Stimulated activated naive CD8-positive, alpha-beta T cell treated with anti-CD3 and anti-CD28 coated beads, Interleukin-15, Interleukin-2, amounts not matched to agents 100 ng/mL and 50 ng/mL, for 24 hours (primary cell): ENCODE data around the gene ANKZF1.
"Not testable (repeated sequence)": the region's sequence is repeated elsewhere in the genome, so short reads cannot be mapped to it uniquely, and the experiment has no call there.

Source experiments
- H3K27ac Mint-ChIP-seq: one replicate; pipeline ENCODE4 v1.8.0; 2021; ENCODE audit warnings: mild to moderate bottlenecking, mixed read lengths
- H3K27me3 Mint-ChIP-seq: one replicate; pipeline ENCODE4 v1.8.0; 2021; ENCODE audit warnings: mixed read lengths
- H3K36me3 Mint-ChIP-seq: one replicate; pipeline ENCODE4 v1.8.0; 2021; ENCODE audit warnings: low read depth, mixed read lengths
- H3K4me1 Mint-ChIP-seq: one replicate; pipeline ENCODE4 v1.8.0; 2021; ENCODE audit warnings: low read depth, mixed read lengths
- H3K4me3 Mint-ChIP-seq: one replicate; pipeline ENCODE4 v1.8.0; 2021; ENCODE audit warnings: mild to moderate bottlenecking, mixed read lengths
- H3K9me3 Mint-ChIP-seq: one replicate; pipeline ENCODE4 v1.8.0; 2021; ENCODE audit warnings: mixed read lengths

The ANKZF1 gene, protein sequence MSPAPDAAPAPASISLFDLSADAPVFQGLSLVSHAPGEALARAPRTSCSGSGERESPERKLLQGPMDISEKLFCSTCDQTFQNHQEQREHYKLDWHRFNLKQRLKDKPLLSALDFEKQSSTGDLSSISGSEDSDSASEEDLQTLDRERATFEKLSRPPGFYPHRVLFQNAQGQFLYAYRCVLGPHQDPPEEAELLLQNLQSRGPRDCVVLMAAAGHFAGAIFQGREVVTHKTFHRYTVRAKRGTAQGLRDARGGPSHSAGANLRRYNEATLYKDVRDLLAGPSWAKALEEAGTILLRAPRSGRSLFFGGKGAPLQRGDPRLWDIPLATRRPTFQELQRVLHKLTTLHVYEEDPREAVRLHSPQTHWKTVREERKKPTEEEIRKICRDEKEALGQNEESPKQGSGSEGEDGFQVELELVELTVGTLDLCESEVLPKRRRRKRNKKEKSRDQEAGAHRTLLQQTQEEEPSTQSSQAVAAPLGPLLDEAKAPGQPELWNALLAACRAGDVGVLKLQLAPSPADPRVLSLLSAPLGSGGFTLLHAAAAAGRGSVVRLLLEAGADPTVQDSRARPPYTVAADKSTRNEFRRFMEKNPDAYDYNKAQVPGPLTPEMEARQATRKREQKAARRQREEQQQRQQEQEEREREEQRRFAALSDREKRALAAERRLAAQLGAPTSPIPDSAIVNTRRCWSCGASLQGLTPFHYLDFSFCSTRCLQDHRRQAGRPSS

DNA sequence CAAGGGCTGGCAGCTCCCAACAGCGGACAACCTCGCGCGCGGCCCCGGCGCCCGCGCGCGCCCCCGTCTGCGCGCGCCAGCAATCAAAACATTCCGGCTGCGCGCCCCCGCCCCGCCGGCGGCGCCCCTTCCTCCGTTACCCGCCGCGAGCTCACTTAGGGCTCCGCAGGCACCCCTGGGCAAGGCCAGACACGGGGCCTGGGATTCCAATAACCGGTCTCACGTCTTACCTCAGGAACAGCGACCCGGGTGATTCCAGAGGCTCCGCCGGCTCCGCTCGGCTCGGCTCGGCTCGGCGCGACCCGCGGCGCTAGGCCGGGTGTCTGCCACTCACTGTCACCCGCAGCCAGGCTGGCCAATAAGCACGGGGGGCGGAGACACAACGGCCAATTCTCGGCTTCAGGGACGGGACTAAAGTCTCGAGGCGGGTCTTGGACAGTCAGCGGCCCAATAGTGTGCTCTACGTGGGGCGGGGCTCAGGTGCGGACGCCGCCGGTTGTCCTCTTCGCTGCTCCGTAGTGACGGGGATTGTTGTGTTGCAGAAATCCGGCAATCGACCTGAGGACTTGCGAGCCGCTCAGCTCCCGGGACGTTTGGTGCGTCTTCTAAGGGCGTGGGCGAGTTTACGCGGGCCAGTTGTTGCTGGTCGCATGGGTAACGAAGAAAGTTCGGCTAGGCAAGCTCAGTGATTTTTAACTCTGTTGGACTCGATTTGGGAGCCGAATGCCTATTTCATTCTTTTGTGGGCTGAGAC is at the start of gene ANKZF1, which contains the start of gene ATG9A:
ANKZF1 (plus strand) TSS at position 502 of the 754 bp plus-strand sequence. CDS start 452 bp downstream, outside the sequence.
ATG9A (minus strand) TSS at position 332 of the 754 bp plus-strand sequence. CDS start 1,612 bp downstream, outside the sequence.
- Mint-ChIP-seq H3K36me3 (peaks cover 61% of the 10 kb centered on the region), H3K4me1 (peaks cover 58% of the 10 kb centered on the region), H3K27me3 (no peaks in the 10 kb centered on the region), H3K4me3 (peak within 1 kb of the TSS; percentile 100), H3K27ac (peak within 1 kb of the TSS; percentile 100), H3K9me3 (no peaks in the 10 kb centered on the region)

DNA sequence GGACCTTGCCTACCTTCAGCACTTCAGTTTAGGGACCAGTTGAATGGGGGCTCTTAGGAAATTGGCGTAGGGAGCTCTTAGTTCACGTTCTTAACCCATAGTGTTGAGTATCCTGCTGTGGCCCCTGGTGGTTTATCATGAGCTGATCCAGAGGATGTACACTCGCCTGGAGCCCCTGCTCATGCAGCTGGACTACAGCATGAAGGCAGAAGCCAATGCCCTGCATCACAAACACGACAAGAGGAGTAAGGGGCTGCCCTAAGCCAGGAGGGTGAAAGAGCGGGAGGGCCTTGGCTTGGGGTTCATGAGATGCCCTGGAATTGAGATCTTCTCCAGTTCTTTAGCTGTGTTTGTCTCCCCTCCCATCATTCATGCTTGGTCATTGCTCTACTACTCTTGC is 48.6 kb upstream of the ANKZF1 start:
- peaks cover 47% of the 10 kb centered on the region for H3K4me1 Mint-ChIP-seq
- H3K4me3 Mint-ChIP-seq = no peak overlapping the region
- H3K36me3 Mint-ChIP-seq = peaks cover 45% of the 10 kb centered on the region
- H3K9me3 Mint-ChIP-seq = no peaks in the 10 kb centered on the region
- H3K27ac Mint-ChIP-seq = no peak overlapping the region
- H3K27me3 Mint-ChIP-seq = no peaks in the 10 kb centered on the region

DNA sequence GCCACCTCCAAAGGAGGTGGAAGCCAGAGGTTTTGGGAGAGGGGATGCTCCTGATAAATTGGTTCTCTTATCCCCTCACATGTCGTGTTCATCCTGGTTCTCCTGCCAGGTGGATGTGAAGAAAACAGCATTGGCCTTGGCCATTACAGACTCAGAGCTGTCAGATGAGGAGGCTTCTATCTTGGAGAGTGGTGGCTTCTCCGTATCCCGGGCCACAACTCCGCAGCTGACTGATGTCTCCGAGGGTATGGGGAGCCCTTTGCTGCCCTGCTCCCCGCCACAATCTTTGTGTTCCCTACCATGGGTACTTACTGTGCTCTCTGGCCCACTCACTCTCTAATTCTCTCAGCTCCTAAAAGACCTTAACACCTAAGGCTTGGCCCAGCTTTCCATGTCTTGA is 48.1 kb upstream of the ANKZF1 start:
- H3K36me3 Mint-ChIP-seq = peaks cover 49% of the 10 kb centered on the region
- no peaks in the 10 kb centered on the region for H3K9me3 Mint-ChIP-seq
- peaks cover 50% of the 10 kb centered on the region for H3K4me1 Mint-ChIP-seq
- no peak overlapping the region for H3K4me3 Mint-ChIP-seq
- H3K27me3 Mint-ChIP-seq = no peaks in the 10 kb centered on the region
- peak overlapping the region; percentile 51 for H3K27ac Mint-ChIP-seq

DNA sequence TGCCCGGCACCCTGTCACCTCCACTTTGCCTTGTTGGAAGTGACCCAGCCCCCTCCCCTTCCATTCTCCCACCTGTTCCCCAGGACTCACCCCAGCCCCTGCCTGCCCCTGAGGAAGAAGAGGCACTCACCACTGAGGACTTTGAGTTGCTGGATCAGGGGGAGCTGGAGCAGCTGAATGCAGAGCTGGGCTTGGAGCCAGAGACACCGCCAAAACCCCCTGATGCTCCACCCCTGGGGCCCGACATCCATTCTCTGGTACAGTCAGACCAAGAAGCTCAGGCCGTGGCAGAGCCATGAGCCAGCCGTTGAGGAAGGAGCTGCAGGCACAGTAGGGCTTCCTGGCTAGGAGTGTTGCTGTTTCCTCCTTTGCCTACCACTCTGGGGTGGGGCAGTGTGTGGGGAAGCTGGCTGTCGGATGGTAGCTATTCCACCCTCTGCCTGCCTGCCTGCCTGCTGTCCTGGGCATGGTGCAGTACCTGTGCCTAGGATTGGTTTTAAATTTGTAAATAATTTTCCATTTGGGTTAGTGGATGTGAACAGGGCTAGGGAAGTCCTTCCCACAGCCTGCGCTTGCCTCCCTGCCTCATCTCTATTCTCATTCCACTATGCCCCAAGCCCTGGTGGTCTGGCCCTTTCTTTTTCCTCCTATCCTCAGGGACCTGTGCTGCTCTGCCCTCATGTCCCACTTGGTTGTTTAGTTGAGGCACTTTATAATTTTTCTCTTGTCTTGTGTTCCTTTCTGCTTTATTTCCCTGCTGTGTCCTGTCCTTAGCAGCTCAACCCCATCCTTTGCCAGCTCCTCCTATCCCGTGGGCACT is 47.1 kb upstream of the ANKZF1 start:
- H3K27ac Mint-ChIP-seq = peak overlapping the region; percentile 15
- peaks cover 56% of the 10 kb centered on the region for H3K36me3 Mint-ChIP-seq
- H3K9me3 Mint-ChIP-seq = no peaks in the 10 kb centered on the region
- no peak overlapping the region for H3K4me3 Mint-ChIP-seq
- no peaks in the 10 kb centered on the region for H3K27me3 Mint-ChIP-seq
- peaks cover 54% of the 10 kb centered on the region for H3K4me1 Mint-ChIP-seq

- Mint-ChIP-seq H3K27me3 (no peaks in the 10 kb centered on the region), H3K4me3 (no peak overlapping the region), H3K9me3 (no peaks in the 10 kb centered on the region), H3K36me3 (peaks cover 56% of the 10 kb centered on the region), H3K4me1 (peaks cover 54% of the 10 kb centered on the region), H3K27ac (peak overlapping the region; percentile 15)
Observed at GRCh38 chr2:219183151-219183772, 46.3 kb upstream of the ANKZF1 start.

DNA sequence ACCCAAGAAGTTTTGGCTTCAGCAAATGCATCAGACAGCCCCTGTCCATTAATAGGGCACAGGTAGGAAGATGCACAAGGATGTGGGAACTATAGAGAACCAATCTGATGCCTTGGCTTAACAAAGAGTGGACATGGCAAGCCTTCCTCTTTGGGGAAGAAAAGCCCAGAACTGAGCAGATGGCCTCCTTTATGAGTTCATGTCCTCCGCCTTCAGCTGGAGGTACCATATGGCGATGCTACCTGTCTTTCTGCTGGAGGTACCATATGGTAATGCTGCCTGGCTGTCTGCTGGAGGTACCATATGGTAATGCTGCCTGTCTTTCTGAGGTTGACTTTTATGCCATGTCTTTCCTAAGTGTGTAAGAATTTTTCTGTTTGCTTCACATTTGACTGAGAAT is 45.5 kb upstream of the ANKZF1 start:
- Mint-ChIP-seq H3K4me3 (no peak overlapping the region), H3K4me1 (peaks cover 49% of the 10 kb centered on the region), H3K27me3 (no peaks in the 10 kb centered on the region), H3K36me3 (peaks cover 56% of the 10 kb centered on the region), H3K9me3 (no peaks in the 10 kb centered on the region), H3K27ac (no peak overlapping the region)

GRCh38 chr2:219186754-219187456 is 42.7 kb upstream of the ANKZF1 start:
- Mint-ChIP-seq H3K27me3 (no peaks in the 10 kb centered on the region), H3K4me3 (peak overlapping the region; percentile 7), H3K9me3 (no peaks in the 10 kb centered on the region), H3K27ac (peak overlapping the region; percentile 89), H3K4me1 (peaks cover 24% of the 10 kb centered on the region), H3K36me3 (peaks cover 35% of the 10 kb centered on the region)

- Mint-ChIP-seq H3K27ac (no peak overlapping the region), H3K36me3 (peaks cover 4% of the 10 kb centered on the region), H3K4me1 (peaks cover 17% of the 10 kb centered on the region), H3K4me3 (no peak overlapping the region), H3K9me3 (no peaks in the 10 kb centered on the region), H3K27me3 (peaks cover 4% of the 10 kb centered on the region)
Observed at GRCh38 chr2:219197388-219197787, 32.2 kb upstream of the ANKZF1 start.

DNA sequence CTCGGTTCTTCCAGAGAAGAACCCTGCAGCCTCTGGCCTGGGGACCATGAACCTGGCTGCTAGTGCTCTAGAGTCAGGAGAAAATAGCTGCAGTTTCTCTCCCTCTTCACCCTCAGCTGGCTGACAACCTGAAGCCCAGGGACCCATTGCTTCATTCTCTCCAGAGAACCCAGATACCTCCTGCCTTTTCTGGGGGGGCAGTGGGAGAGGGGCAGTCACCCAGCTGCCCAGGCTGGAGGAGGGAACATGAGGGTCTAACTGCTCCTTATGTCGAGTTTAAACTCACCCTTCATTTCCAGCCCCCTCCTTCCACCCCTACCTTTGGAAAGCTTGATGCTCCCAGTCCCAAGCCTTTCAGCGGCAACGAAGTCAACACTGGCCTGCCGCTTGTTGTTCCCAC is 30.6 kb upstream of the ANKZF1 start:
- peak overlapping the region; percentile 71 for H3K27ac Mint-ChIP-seq
- H3K36me3 Mint-ChIP-seq = peaks cover 4% of the 10 kb centered on the region
- peaks cover 17% of the 10 kb centered on the region for H3K4me1 Mint-ChIP-seq
- peaks cover 4% of the 10 kb centered on the region for H3K27me3 Mint-ChIP-seq
- peak overlapping the region; percentile 67 for H3K4me3 Mint-ChIP-seq
- no peaks in the 10 kb centered on the region for H3K9me3 Mint-ChIP-seq

GRCh38 chr2:219199470-219200211 is 30.0 kb upstream of the ANKZF1 start:
- H3K9me3 Mint-ChIP-seq = no peaks in the 10 kb centered on the region
- peaks cover 17% of the 10 kb centered on the region for H3K4me1 Mint-ChIP-seq
- H3K27ac Mint-ChIP-seq = peak overlapping the region; percentile 71
- peak overlapping the region; percentile 67 for H3K4me3 Mint-ChIP-seq
- H3K36me3 Mint-ChIP-seq = peaks cover 4% of the 10 kb centered on the region
- H3K27me3 Mint-ChIP-seq = peaks cover 4% of the 10 kb centered on the region

- H3K4me1 Mint-ChIP-seq = peaks cover 17% of the 10 kb centered on the region
- H3K27ac Mint-ChIP-seq = peak overlapping the region; percentile 94
- H3K27me3 Mint-ChIP-seq, H3K36me3 Mint-ChIP-seq, H3K9me3 Mint-ChIP-seq: not testable (repeated sequence)
- H3K4me3 Mint-ChIP-seq = peak overlapping the region; percentile 86
Observed at GRCh38 chr2:219200502-219201326, 28.9 kb upstream of the ANKZF1 start.

DNA sequence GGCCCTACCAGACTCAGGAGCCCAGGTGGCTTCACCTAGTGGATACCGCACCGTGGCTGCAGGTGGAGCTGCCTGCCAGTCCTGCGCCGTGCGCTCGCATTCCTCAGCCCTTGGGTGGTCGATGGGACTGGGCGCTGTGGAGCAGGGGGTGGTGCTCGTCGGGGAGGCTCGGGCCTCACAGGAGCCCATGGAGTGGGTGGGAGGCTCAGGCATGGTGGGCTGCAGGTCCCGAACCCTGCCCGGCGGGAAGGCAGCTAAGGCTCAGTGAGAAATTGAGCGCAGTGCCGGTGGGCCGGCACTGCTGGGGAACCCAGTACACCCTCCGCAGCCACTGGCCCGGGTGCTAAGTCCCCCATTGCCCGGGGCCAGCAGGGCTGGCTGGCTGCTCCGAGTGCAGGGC is 28.3 kb upstream of the ANKZF1 start:
- H3K27ac Mint-ChIP-seq = peak overlapping the region; percentile 94

More for the DNA sequence above, 28.3 kb upstream of the ANKZF1 start:
- not testable (repeated sequence) for H3K36me3 Mint-ChIP-seq, H3K27me3 Mint-ChIP-seq, H3K9me3 Mint-ChIP-seq, H3K4me3 Mint-ChIP-seq
- H3K4me1 Mint-ChIP-seq = peaks cover 22% of the 10 kb centered on the region
